ENCODE measurements around the gene GGTLC1. TPM values are rescaled to one million over a fixed set of nuclear protein-coding genes. Genes with fewer than 3 reads are reported as not detected.
"Not testable (repeated sequence)": the region's sequence is repeated elsewhere in the genome, so short reads cannot be mapped to it uniquely, and the experiment has no call there.

GGTLC1 gene
- total RNA-seq, 1 donor from 2014 or later = not detected

- no peak overlapping the region for H3K4me3 ChIP-seq (ENCODE audit: low read depth, low read length)
- TF ChIP-seq CTCF (conservative IDR thresholded peaks at IDR 0.05; ENCODE audit: low read depth, low read length) = peak; percentile 72
- DNase-seq (ENCODE audit: low read depth) = no peak
Measured at GRCh38 chr20:23995905-23996666, 7.5 kb upstream of the GGTLC1 start.

DNA sequence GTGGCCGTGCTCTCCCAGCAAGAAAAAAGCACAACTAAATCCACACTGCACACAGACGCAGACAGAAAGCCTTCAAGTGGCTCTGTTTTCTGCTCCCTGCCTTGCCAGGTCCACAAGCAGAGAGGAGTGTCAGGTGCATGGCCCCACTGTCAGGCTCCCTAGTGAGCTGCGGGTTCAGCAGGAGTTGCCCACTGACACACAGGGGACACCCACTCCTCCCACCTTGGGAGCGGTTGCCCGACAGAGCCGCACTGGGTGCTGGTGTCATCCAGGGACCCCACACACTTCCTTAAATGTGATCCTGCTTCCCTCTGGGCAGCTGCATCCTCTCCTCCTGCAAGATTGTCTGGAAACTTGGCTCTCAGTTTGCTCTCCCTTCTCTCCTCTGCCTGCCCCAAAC lies 6.7 kb upstream of the GGTLC1 start:
- not testable (repeated sequence) for H3K4me3 ChIP-seq (ENCODE audit: low read depth, low read length); DNase-seq (ENCODE audit: low read depth)

DNA sequence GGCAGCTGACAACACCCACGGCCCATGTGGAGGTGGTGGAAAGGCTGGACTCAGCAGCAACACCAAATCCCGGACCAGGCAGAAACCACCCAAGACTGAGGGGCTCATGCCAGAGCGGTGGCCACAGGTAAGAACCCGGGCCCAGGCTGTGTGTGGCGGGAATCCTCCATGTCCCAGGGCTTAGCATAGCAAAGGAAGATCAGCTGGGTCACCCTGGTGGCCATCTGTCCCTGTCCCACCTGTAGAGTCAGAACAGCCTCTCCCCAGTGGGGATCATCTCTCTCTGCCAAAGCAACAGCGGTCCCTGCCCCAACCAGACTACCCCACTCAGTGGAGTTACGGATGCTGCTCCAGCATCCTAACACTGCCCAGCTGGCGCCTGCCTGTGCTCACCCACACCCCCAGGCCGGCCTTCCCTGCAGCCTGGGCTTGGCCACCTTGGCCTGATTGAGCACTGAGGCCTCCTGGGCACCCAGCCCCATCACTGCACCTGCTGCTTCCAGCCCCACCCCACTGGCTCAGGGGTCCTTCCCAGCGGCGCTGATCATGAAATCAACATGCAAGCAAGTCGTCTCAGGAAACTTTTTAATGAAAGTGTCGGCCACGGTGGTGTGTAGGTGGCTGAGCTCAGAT lies 5.5 kb upstream of the GGTLC1 start:
- not testable (repeated sequence) for DNase-seq (ENCODE audit: low read depth); H3K4me3 ChIP-seq (ENCODE audit: low read depth, low read length)

- H3K4me3 ChIP-seq (ENCODE audit: low read depth, low read length); DNase-seq (ENCODE audit: low read depth): not testable (repeated sequence)
Measured at GRCh38 chr20:23993440-23993839, 4.9 kb upstream of the GGTLC1 start.

- not testable (repeated sequence) for H3K4me3 ChIP-seq (ENCODE audit: low read depth, low read length); DNase-seq (ENCODE audit: low read depth)
Measured at GRCh38 chr20:23990296-23990695, 1.7 kb upstream of the GGTLC1 start.

- not testable (repeated sequence) for H3K4me3 ChIP-seq (ENCODE audit: low read depth, low read length); DNase-seq (ENCODE audit: low read depth)
Measured at GRCh38 chr20:23988966-23989365, 387 bp upstream of the GGTLC1 start.

- H3K4me3 ChIP-seq (ENCODE audit: low read depth, low read length); DNase-seq (ENCODE audit: low read depth): not testable (repeated sequence)
Measured at GRCh38 chr20:23986716-23987115, 1.9 kb downstream of the GGTLC1 start.

DNA sequence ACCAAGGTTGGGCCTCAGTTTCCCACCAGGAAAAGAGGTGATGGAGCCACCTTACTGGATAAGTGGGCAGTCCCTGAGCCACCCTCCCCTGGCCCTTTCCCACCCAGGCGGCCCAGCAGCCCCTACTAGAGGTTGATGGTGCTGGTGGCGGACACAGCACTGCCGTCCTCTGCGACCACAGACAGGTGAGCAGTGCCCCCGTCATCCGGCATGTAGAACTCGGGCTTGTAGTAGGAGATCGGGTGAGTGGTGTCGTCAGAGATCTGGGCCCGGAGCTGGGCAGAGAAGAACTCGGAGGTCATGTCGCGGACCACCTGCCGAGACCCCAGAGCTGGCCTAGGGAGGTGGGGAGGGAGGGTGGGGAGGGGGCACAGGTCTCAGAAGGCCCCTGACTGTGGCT lies 2.3 kb downstream of the GGTLC1 start:
- not testable (repeated sequence) for H3K4me3 ChIP-seq (ENCODE audit: low read depth, low read length); DNase-seq (ENCODE audit: low read depth)

GRCh38 chr20:23985790-23986225 lies 2.8 kb downstream of the GGTLC1 start:
- not testable (repeated sequence) for DNase-seq (ENCODE audit: low read depth); H3K4me3 ChIP-seq (ENCODE audit: low read depth, low read length)

DNA sequence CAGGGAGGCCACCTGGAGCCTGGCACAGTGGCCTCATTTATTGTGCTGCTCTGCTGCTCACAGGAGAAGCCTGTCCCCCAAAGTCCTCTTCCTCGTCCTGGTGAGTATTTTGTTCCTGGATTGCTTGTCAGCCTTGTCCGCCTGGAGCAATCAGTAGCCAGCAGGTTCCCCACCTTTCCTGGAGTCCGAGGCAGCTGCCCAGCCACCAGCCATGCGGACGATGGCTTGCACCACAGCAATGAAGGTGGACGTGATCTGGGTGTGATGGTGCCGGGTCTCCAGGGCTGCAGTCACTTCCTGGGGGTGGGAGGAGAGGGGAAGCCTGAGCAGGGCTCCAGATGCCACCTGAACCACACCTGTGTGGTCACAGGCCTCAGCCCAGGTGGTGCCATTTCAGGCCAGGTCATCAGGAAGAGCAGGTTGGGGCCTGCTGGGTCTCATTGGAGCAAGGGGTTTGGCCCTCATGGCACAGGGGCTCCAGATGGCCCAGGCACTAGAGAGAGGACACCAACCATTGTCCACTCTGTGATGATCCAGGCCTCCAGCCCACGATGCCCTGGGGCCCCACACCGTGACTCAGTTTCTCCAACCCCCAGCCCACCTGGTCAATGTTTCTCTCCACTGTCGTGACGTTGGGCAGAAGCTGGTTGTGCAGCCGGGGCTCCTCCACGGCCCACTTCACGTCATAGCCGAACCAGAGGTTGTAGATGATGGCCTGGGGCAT lies 3.4 kb downstream of the GGTLC1 start:
- not testable (repeated sequence) for DNase-seq (ENCODE audit: low read depth); H3K4me3 ChIP-seq (ENCODE audit: low read depth, low read length)

DNA sequence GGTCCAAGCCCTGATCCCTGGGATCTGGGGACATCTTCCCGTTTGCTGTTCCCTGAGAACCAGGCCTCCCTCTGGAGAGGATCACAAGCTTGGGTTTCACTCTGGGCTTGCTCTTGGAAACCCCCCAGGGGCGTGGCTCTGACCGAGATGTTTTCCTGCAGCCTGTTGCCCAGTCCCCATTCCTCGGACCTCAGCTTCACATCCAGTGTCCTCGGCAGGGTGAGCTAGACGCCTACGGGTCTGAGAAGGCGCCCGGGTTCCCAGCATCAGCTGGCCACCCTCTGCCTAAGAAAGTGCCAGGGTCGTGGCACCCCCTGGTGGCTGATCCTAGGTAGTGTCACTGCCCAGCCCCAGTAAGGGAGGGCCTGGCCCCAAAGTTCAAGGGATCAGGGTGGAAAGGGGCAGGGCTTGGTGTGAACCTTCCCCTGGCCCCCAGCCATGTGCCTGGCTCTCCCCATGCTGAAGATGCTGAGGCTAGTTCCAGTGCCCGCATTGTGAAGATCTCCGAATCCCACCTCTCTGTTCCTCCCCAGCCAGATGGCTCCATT lies 4.0 kb downstream of the GGTLC1 start:
- TF ChIP-seq CTCF (conservative IDR thresholded peaks at IDR 0.05; ENCODE audit: low read depth, low read length) = peak; percentile 11
- not testable (repeated sequence) for H3K4me3 ChIP-seq (ENCODE audit: low read depth, low read length); DNase-seq (ENCODE audit: low read depth)

DNA sequence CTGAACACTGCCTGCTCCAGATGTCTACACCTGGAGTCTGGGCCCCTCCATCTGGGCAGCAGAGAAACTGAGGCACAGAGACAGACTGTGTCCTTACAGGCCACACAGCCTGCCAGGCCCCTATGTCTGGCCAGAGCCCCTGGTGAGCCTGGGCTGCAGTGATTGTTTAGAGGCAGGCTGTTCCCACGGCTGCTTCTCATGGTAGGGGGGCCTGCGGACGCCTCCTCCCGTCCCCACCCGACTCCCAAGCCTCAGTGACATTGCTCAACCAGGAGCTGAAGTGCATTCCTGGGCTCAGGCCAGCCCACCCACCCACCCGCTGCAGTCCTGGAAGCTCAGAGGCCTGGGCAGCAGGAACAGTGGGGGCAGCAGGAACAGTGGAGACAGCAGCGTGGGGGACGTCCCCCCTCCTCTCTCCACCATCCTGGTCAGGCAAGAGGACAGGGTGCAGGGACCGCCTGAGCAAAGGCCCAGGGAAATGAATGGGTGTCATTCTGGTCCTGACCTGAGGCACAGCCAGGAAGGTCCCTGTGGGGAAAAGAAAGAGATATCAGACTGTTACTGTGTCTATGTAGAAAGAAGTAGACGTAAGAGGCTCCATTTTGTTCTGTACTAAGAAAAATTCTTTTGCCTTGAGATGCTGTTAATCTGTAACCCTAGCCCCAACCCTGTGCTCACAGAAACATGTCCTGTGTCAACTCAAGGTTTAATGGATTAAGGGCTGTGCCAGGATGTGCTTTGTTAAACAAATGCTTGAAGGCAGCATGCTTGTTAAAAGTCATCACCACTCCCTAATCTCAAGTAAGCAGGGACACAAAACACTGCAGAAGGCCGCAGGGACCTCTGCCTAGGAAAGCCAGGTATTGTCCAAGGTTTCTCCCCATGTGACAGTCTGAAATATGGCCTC lies 6.2 kb downstream of the GGTLC1 start:
- not testable (repeated sequence) for H3K4me3 ChIP-seq (ENCODE audit: low read depth, low read length)
- peak; percentile 10 for DNase-seq (ENCODE audit: low read depth)

DNA sequence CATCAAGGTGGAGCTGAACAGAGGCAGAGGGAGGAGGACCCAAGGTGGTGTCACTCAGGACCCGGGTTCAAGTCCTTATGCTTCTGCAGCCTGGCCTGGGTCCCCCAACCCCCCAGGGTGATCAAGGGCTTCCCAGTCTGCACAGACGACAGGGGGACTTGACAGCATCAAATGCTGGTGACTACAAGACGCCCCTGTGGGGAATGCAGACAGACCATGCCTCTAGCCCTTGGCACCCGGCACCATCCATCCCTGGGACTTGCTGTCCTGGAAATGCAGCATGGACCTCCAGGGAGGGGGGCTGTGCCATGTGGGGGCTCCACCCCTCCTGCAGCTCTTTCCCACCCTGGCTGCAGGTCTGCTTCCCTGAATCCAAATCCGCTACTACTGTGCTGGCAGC lies 7.1 kb downstream of the GGTLC1 start:
- not testable (repeated sequence) for H3K4me3 ChIP-seq (ENCODE audit: low read depth, low read length)

DNA sequence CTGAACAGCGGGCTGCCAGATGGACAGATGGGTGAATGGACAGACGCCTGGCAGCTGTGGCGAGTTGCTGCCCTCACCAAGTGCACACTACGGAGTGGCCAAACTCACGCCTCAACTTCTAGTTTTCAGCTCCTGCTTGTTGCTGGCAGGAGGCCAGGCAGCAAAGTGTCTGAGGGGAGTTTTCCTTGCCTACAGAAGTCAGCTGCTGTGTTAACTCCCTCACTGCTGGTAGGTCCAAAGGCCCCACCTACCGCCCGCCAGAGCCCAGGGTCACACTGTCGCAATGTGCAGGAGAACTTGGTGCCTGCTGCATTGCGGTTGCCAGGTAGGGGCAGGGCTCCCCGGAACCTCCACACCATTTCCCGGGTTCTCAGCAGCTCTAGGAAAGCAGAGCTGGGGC lies 7.6 kb downstream of the GGTLC1 start:
- DNase-seq (ENCODE audit: low read depth); H3K4me3 ChIP-seq (ENCODE audit: low read depth, low read length): not testable (repeated sequence)

More for the DNA sequence above, 7.1 kb downstream of the GGTLC1 start:
- DNase-seq (ENCODE audit: low read depth) = not testable (repeated sequence)

Data from epithelial cell of proximal tubule (primary cell).